Measurements from ENCODE around the gene FGFR3. TPM values are rescaled to one million over a fixed set of nuclear protein-coding genes. Genes with fewer than 3 reads are reported as not detected.

FGFR3 gene
- total and polyA plus RNA-seq, 9 of the 15 experiments (the other 6 are each of a cell fraction or from before 2014, with no cell fraction given) = 1.2 to 60.4 (median 12.7) TPM

DNA sequence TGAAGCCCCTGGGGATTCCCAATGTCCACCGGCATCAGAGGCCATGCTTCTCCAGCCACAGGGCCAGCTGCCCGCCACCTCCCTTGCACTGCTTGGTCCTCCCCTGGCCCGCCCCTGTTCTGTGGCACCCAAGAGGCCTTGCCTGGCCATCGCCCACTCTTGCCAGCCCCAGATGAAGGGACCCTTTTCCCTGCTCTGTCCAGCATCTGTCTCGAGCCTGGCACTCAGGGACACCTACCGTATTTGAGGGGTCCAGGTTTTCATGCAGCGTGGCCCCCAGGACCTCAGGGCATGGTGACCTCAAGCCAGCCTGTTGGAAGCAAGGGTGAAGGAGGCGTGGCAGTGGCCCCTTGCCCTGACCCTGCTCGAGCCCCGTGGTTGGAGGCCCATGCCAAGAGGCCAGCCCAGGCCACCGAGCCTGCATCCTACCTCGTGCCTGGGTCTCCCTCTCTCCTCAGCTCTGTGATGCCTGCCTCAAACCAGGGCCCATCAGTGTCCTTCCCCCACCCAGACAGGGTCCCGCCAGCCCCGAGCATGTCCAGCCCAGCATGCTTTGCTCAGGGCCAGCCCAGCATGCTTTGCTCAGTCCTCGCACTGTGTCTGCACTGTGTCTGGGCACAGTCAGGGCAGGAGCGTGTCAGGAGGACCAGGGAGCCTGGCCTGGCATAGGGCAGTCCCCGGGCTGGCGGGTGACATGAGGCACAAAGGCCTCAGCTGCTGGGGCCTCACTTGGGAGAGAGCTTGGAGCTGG lies 14.3 kb upstream of the FGFR3 start:
- Histone ChIP-seq H3K27me3 (ENCODE audit: control insufficient read depth in 2 of 2, insufficient read depth in 2 of 2, low read length in 2 of 2) (no peaks in the 10 kb centered on the region), H2AFZ (ENCODE audit: low read depth, low read length) (no peak overlapping the region), H3K79me2 (ENCODE audit: control insufficient read depth, insufficient read depth, low read length) (no peaks in the 10 kb centered on the region), H3K4me2 (ENCODE audit: insufficient read depth, low read length) (no peak overlapping the region), H3K36me3 (ENCODE audit: control insufficient read depth, insufficient read depth, low read length) (no peaks in the 10 kb centered on the region), H3K9me1 (ENCODE audit: control insufficient read depth, insufficient read depth, low read length) (no peaks in the 10 kb centered on the region), H3K27ac (ENCODE audit: extremely low read depth, low read depth, low read length) (no peak overlapping the region), H4K20me1 (replicated peaks; ENCODE audit: control insufficient read depth, insufficient read depth, low read length) (no peaks in the 10 kb centered on the region), H3K9me3 (replicated peaks; ENCODE audit: control insufficient read depth, insufficient read depth, low read depth, low read length) (no peaks in the 10 kb centered on the region), H3K4me1 (replicated peaks in 1 of 2; ENCODE audit: control insufficient read depth in 2 of 2, insufficient read depth in 2 of 2, low read length in 2 of 2) (peaks cover under 1 to 81% of the 10 kb centered on the region in 2 experiments; a peak in 4 of 5 replicates), H3K9ac (ENCODE audit: insufficient read depth in 1 of 2, low read depth in 2 of 2, low read length in 2 of 2) (peak overlapping the region in 1 of 2 experiments; percentile 70; a peak in 2 of 4 replicates), H3K4me3 (no peak overlapping the region)
- WGBS (ENCODE audit: insufficient coverage, low coverage, missing lambda C conversion rate) = 75% methylated on average over 17 of the region's 18 CpGs
- FAIRE-seq (no peak), ATAC-seq (no peak), DNase-seq (ENCODE audit: extremely low read depth in 1 of 4, low spot score in 3 of 4) (no peak)
- POLR2A ChIA-PET = interaction anchor here (2.2 kb wide), 1 partner anchor 16 kb away, joined by 6 read pairs; no protein-coding TSS in a partner anchor
- no TSS peak for BruUV-seq (replicated peaks)
- CTCF ChIA-PET (ENCODE audit: low intra/inter-chr PET ratio) = no interaction called here
- intact Hi-C loops (cut with micrococcal nuclease) = no loop called here
- in situ Hi-C loops (cut with MboI) = no loop called here
- TF ChIP-seq NBN (IDR thresholded peaks at IDR 0.05; ENCODE audit: low read depth) (no peak), RBFOX2 (IDR thresholded peaks at IDR 0.05; ENCODE audit: low read depth, low read length) (no peak), CHD1 (IDR thresholded peaks at IDR 0.05; ENCODE audit: low read length) (no peak), ZKSCAN1 (IDR thresholded peaks at IDR 0.05; ENCODE audit: low read depth, low read length) (no peak), YY1 (IDR thresholded peaks at IDR 0.05; ENCODE audit: borderline replicate concordance in 1 of 3, control insufficient read depth in 1 of 3, extremely low read depth in 1 of 3, insufficient read depth in 3 of 3, insufficient read length in 1 of 3, insufficient replicate concordance in 2 of 3, low read depth in 1 of 3, low read length in 2 of 3) (no peak), SUPT5H (IDR thresholded peaks at IDR 0.05) (no peak)
- TF ChIP-seq, protein P1, sequence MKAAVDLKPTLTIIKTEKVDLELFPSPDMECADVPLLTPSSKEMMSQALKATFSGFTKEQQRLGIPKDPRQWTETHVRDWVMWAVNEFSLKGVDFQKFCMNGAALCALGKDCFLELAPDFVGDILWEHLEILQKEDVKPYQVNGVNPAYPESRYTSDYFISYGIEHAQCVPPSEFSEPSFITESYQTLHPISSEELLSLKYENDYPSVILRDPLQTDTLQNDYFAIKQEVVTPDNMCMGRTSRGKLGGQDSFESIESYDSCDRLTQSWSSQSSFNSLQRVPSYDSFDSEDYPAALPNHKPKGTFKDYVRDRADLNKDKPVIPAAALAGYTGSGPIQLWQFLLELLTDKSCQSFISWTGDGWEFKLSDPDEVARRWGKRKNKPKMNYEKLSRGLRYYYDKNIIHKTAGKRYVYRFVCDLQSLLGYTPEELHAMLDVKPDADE (conservative IDR thresholded peaks at IDR 0.05; ENCODE audit: control insufficient read depth, low read depth, low read length) = no peak
- TF ChIP-seq, protein P2, sequence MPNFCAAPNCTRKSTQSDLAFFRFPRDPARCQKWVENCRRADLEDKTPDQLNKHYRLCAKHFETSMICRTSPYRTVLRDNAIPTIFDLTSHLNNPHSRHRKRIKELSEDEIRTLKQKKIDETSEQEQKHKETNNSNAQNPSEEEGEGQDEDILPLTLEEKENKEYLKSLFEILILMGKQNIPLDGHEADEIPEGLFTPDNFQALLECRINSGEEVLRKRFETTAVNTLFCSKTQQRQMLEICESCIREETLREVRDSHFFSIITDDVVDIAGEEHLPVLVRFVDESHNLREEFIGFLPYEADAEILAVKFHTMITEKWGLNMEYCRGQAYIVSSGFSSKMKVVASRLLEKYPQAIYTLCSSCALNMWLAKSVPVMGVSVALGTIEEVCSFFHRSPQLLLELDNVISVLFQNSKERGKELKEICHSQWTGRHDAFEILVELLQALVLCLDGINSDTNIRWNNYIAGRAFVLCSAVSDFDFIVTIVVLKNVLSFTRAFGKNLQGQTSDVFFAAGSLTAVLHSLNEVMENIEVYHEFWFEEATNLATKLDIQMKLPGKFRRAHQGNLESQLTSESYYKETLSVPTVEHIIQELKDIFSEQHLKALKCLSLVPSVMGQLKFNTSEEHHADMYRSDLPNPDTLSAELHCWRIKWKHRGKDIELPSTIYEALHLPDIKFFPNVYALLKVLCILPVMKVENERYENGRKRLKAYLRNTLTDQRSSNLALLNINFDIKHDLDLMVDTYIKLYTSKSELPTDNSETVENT (CRISPR knock-in tag; IDR thresholded peaks at IDR 0.05) = no peak
- TF ChIP-seq, protein P3, sequence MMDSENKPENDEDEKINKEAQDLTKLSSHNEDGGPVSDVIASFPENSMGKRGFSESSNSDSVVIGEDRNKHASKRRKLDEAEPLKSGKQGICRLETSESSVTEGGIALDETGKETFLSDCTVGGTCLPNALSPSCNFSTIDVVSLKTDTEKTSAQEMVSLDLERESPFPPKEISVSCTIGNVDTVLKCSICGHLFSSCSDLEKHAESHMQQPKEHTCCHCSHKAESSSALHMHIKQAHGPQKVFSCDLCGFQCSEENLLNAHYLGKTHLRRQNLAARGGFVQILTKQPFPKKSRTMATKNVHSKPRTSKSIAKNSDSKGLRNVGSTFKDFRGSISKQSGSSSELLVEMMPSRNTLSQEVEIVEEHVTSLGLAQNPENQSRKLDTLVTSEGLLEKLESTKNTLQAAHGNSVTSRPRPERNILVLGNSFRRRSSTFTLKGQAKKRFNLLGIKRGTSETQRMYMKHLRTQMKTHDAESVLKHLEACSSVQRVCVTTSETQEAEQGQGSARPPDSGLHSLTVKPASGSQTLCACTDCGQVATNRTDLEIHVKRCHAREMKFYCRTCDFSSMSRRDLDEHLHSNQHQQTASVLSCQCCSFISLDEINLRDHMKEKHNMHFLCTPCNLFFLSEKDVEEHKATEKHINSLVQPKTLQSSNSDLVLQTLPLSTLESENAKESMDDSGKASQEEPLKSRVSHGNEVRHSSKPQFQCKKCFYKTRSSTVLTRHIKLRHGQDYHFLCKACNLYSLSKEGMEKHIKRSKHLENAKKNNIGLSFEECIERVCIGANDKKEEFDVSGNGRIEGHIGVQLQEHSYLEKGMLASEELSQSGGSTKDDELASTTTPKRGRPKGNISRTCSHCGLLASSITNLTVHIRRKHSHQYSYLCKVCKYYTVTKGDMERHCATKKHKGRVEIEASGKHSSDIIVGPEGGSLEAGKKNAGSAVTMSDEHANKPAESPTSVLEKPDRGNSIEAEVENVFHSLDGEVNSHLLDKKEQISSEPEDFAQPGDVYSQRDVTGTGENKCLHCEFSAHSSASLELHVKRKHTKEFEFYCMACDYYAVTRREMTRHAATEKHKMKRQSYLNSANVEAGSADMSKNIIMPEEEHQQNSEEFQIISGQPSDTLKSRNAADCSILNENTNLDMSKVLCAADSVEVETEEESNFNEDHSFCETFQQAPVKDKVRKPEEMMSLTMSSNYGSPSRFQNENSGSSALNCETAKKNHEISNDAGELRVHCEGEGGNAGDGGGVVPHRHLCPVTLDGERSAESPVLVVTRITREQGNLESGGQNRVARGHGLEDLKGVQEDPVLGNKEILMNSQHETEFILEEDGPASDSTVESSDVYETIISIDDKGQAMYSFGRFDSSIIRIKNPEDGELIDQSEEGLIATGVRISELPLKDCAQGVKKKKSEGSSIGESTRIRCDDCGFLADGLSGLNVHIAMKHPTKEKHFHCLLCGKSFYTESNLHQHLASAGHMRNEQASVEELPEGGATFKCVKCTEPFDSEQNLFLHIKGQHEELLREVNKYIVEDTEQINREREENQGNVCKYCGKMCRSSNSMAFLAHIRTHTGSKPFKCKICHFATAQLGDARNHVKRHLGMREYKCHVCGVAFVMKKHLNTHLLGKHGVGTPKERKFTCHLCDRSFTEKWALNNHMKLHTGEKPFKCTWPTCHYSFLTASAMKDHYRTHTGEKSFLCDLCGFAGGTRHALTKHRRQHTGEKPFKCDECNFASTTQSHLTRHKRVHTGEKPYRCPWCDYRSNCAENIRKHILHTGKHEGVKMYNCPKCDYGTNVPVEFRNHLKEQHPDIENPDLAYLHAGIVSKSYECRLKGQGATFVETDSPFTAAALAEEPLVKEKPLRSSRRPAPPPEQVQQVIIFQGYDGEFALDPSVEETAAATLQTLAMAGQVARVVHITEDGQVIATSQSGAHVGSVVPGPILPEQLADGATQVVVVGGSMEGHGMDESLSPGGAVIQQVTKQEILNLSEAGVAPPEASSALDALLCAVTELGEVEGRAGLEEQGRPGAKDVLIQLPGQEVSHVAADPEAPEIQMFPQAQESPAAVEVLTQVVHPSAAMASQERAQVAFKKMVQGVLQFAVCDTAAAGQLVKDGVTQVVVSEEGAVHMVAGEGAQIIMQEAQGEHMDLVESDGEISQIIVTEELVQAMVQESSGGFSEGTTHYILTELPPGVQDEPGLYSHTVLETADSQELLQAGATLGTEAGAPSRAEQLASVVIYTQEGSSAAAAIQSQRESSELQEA (IDR thresholded peaks at IDR 0.05; ENCODE audit: low read depth) = no peak
